Jurkat, Clone E6-1 (cell line): ENCODE data around the gene USP40.

Experiments
- DNase-seq: peaks from one replicate; pipeline ENCODE4 v3.0.0-alpha.2; 2011; ENCODE audit warnings: low read depth, low spot score
- H3K4me3 ChIP-seq: 2 replicates; pipeline ENCODE4 v1.5.1; 2011; ENCODE audit warnings: mild to moderate bottlenecking, low read length, control low read depth, moderate library complexity

USP40 gene

DNA sequence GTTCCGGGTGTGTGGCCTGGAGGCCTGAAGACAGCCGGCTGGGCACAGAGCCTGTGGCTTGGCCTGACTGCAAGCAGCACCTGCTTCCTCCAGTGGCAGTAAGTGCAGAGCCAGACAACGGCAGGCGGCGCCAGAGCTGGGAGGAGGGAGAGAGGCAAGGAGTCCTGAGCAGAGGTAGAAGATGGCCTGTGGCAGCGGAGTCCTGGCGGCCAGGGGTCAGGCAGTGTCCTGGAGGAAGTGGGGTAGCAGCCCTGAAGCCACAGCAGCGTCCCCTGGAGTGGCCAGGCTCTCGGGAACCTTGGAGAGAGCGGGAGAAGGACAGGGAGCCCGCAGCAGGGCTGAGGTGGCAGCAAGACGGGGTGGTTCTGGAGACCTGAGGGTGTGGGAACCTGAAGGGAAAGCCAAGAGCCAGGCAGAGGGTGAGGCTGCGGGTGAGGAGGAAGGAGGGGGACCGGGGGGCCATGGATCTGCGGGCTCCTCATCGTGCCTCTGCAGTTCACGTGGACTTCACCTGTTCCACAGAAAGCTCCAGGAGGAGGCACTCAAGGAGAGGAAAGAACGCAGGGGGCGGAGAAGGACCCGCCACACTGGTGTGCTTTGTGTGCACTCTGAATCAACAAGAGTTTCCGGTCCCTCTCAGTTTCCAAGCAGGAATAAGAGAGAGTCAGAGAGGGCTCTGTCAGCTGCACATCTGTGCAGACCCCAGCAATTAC lies 85.9 kb downstream of the USP40 start:
- DNase-seq = no peak
- H3K4me3 ChIP-seq = no peak overlapping the region

DNA sequence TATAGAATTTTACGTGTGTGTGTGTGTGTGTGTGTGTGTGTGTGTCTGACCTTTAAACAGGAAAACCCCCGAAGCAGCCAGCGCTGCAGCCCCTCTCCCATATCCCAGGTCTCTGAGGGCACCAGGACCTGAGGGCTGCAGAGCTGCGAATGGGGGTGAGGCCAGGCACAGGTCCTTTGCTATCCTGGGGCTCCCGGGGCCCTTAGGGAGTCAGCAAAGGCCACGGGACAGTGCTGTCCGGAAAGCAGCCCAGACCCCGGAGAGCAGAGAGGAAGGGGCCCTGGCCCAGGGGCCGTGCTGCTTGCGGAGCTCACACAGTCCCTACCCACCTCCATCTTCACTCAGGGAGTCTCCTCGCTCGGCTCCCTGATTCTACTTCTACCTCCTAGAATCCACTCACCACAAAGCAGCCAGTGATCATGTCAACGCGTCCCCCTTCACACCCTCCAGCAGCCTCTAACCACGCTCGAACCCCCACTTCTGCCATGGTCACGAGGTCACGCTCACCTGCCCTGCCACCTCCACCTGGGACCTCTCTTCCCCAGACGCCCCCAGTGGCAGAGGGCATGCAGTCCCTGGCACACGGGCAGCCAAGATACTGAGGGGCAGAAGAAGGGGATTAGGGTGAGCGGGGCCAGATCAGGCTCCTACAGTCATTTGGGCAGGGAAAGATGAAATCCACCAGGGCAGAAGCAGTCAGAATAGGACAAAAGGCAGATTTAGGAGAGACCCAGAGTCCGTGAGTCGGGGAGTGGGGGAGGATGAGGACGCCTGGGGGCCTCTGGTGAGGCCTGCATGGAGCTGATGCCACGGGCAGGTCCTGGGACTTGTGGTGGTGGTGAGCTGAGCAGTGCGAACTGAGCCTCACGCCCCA lies 86.7 kb downstream of the USP40 start:
- DNase-seq = no peak
- H3K4me3 ChIP-seq = no peak overlapping the region

- no peak overlapping the region for H3K4me3 ChIP-seq
- DNase-seq = no peak
These were observed 88.8 kb downstream of the USP40 start for GRCh38 chr2:233477548-233478433.

- H3K4me3 ChIP-seq = no peak overlapping the region
- no peak for DNase-seq
These were observed 89.7 kb downstream of the USP40 start for GRCh38 chr2:233476651-233477547.

DNA sequence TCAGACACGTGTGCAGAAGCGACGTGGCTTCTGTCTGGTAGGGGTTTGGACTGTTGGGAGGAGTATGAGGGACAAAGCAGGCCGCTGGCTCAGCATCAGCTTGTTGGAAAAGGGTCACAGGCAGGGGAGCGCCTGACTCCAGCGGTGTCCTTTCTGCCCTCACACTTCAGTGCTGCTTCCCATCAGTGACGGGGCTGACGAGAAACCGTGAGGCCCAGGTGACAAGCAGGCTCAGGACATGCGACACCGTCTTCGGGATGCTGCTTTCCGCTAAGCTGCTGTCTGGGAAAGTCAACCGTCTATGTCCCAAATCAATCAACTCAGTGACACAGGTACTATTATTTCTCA lies 90.5 kb downstream of the USP40 start:
- H3K4me3 ChIP-seq = no peak overlapping the region
- DNase-seq = no peak

- no peak for DNase-seq
- no peak overlapping the region for H3K4me3 ChIP-seq
These were observed 92.0 kb downstream of the USP40 start for GRCh38 chr2:233474308-233475160.

DNA sequence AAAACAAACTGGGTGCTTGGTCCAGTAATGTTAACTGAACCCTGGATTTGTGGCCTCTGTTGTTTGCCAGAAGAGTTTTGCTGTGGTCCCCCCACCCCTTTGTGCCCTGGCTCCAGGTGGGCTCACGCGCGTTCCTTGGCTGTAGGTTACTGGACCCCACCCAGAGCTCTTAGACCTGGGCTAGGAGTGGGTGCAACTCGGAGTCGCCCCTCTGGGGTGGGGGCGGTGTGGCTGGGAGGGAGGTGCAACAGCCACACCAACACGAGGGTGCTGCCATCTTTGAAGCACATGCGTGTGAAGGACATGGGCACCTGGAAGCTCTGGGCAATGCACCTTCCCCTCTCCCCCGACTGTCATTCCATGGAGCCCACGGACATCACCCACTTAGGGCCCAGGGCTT lies 92.7 kb downstream of the USP40 start:
- DNase-seq = no peak
- H3K4me3 ChIP-seq = no peak overlapping the region

GRCh38 chr2:233473386-233473791 lies 93.2 kb downstream of the USP40 start:
- no peak for DNase-seq
- no peak overlapping the region for H3K4me3 ChIP-seq

GRCh38 chr2:233471291-233472035 lies 95.1 kb downstream of the USP40 start:
- H3K4me3 ChIP-seq = no peak overlapping the region
- no peak for DNase-seq

GRCh38 chr2:233470839-233471238 lies 95.7 kb downstream of the USP40 start:
- H3K4me3 ChIP-seq = no peak overlapping the region
- DNase-seq = no peak

- DNase-seq = no peak
- H3K4me3 ChIP-seq = no peak overlapping the region
These were observed 96.4 kb downstream of the USP40 start for GRCh38 chr2:233470011-233470687.

DNA sequence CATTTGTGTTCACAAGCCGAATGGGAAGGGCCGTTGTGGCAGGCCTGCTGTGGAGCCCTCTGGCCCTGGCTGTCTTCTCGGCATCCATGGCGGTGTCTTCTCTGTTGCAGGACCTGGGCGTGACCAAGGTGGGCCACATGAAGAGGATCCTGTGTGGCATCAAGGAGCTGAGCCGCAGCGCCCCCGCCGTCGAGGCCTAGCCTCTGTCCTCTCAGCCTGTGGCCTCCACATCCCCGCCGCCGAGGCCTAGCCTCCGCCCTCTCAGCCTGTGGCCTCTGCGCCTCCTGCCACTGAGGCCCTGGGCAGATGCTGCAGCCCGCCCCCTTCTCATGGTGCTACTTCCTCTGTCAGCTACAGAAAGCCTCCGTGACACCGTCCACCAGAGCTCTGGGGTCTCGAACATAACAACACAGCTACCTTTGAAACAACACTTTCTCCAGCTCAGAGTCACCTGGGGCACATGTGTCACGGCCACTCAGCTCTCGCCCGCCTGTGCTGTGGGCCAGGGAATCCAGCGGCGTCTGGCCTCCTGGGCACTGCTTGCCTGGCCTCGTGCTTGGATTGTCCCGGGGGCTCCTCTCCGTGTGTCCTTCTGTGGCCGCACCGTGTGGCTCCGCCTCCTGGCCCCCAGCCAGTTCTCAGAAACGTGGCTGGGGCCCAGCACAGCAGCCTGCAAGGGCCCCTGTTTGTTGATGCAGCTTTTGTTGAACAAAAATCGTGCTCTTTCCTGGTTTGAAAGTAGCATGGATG lies 97.1 kb downstream of the USP40 start:
- no peak overlapping the region for H3K4me3 ChIP-seq
- no peak for DNase-seq

DNA sequence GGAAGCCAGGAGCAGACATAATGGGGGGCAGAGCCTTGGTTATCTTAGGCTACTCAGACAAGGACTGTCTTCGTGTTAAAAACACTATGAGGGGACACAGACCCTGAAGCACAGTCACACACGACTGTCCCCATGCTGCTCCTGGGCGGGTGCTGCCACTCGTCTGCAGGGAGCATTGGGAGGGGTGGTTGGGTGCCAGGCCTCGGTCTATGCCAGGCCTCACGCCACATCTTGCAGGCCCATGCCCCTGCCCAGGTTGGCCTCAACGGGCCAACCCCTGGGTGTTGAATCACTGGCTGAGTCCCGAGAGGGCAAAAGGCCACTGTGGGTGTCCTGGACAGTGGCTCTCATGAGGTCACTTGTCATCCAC lies 97.9 kb downstream of the USP40 start:
- no peak for DNase-seq
- no peak overlapping the region for H3K4me3 ChIP-seq

DNA sequence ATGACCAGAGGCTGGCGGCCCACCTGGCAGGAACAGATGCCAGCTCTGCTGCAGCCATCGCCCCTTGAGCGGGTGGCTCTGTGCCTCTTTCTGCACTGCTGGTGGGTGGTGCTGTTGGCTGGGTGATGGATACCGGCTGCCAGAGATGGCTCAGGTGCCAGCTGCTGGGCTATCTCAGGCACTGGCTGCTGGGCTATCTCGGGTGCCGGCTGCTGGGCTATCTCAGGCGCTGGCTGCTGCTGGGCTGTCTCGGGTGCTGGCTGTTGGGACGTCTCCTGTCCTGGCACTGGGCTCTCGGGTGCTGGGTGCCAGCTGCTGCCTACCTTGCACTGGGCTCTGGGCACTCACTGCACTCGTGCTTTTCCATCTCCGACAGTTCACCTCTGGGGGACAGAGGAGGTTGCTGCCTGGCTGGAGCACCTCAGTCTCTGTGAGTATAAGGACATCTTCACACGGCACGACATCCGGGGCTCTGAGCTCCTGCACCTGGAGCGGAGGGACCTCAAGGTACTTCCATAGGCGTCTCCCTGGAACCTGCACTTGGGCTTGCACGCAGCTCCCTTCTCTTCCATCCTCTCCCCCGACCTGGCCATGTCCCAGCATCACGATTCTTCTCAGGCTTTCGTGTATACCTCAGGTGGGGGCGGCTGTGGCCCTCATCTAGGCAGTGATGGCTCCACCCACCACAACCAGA lies 98.4 kb downstream of the USP40 start:
- H3K4me3 ChIP-seq = no peak overlapping the region
- no peak for DNase-seq

DNA sequence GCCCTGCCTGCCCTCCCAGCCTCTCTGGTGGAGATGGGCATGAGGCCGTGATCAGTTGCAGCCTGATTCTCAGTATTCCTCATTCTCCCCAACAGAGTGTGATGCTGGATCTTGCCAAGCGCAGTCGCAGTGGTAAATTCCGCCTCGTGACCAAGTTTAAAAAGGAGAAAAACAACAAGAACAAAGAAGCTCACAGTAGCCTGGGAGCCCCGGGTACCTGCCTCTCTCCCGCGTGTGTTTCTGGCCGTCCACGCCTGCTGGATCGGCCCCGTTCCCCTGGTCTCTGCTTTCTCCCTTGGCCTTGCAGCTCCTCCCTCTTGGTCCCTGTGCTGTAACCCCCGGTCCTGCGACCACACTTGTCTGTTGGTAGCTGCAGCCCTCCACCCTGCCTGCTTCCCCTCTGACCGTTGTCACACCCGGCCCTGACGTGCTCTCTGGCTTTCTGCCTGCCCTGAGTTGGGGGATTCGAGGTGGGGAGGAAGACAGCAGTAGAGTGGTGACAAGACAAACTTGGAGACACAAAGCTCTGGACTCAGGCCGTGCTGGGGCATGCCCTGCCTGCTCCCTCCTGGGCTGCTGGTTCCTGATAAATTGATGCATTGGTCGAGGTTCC lies 99.5 kb downstream of the USP40 start:
- DNase-seq = no peak

More for the DNA sequence above, 99.5 kb downstream of the USP40 start:
- no peak overlapping the region for H3K4me3 ChIP-seq
